GM12873 (cell line): Measurements from ENCODE around the gene TTBK1.

Source experiments
- TF ChIP-seq, protein P1 (sequence below): IDR thresholded peaks from 2 replicates; pipeline ENCODE4 v1.5.1; 2012; ENCODE audit warnings: low read depth, mild to moderate bottlenecking, moderate library complexity, low read length, control low read depth; ENCODE audit not compliant: insufficient read depth; ENCODE audit errors: missing control alignments

TTBK1 gene

GRCh38 chr6:43276577-43277305 lies 33.5 kb downstream of the TTBK1 start:
- TF ChIP-seq, protein P1, sequence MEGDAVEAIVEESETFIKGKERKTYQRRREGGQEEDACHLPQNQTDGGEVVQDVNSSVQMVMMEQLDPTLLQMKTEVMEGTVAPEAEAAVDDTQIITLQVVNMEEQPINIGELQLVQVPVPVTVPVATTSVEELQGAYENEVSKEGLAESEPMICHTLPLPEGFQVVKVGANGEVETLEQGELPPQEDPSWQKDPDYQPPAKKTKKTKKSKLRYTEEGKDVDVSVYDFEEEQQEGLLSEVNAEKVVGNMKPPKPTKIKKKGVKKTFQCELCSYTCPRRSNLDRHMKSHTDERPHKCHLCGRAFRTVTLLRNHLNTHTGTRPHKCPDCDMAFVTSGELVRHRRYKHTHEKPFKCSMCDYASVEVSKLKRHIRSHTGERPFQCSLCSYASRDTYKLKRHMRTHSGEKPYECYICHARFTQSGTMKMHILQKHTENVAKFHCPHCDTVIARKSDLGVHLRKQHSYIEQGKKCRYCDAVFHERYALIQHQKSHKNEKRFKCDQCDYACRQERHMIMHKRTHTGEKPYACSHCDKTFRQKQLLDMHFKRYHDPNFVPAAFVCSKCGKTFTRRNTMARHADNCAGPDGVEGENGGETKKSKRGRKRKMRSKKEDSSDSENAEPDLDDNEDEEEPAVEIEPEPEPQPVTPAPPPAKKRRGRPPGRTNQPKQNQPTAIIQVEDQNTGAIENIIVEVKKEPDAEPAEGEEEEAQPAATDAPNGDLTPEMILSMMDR = no peak

- TF ChIP-seq, protein P1 = no peak
These were observed 34.0 kb downstream of the TTBK1 start for GRCh38 chr6:43277306-43277642.

GRCh38 chr6:43277643-43278523 lies 34.6 kb downstream of the TTBK1 start:
- TF ChIP-seq, protein P1 = no peak

GRCh38 chr6:43278524-43279078 lies 35.3 kb downstream of the TTBK1 start:
- TF ChIP-seq, protein P1 = no peak

- TF ChIP-seq, protein P1 = no peak
These were observed 37.0 kb downstream of the TTBK1 start for GRCh38 chr6:43280234-43280633.

- TF ChIP-seq, protein P1 = no peak
These were observed 38.8 kb downstream of the TTBK1 start for GRCh38 chr6:43282060-43282459.
